HCT116 (cell line): ENCODE data around the gene RPTOR. TPM values are rescaled to one million over a fixed set of nuclear protein-coding genes. Genes with fewer than 3 reads are reported as not detected.

Experiments
- ATAC-seq: fragments of 200-7000 bp; cut with Tn5 transposase; 2 replicates; pipeline ENCODE4 v1.9.1; 2020; ENCODE audit warnings: mild to moderate bottlenecking, moderate library complexity
- BruUV-seq: library from RNA; stranded (reverse); fragments of 400-500 nt; replicated peaks from 2 replicates; lab custom pipeline; 2021; lab: Mats Ljungman, UMichigan
- CTCF ChIA-PET: fragments of 300-600 bp; sonication (Branson Sonifier 250); formaldehyde crosslinking; loops from one replicate; lab custom pipeline; 2021; ENCODE audit warnings: antibody characterized with exemption; lab: Charles Lee
- POLR2A ChIA-PET: fragments of 300-600, 350-600 bp; sonication (Branson Sonifier 250); formaldehyde crosslinking; loops from one replicate; lab custom pipeline; 2021; ENCODE audit warnings: antibody characterized with exemption; lab: Charles Lee
- RAD21 ChIA-PET, 2 experiments: fragments of 300-600 bp; sonication (Branson Sonifier 250); formaldehyde crosslinking; loops; one replicate each; lab custom pipeline; 2023; ENCODE audit warnings: low total read pairs in 2 of 2; ENCODE audit not compliant: uncharacterized antibody in 2 of 2, unreplicated experiment in 2 of 2, low non-redundant PET in 1 of 2; lab: Charles Lee
- DNase-seq: peaks from one replicate; pipeline ENCODE4 v3.0.0-alpha.2; 2010; ENCODE audit warnings: low read depth, low spot score
- H2AFZ ChIP-seq: fragments of 200-600 bp; shearing (Covaris generic), sonication (generic); 2 replicates; pipeline ENCODE4 v1.6.1; 2017; ENCODE audit warnings: low read depth, mixed run types, mixed read lengths, antibody characterized with exemption, low read length; ENCODE audit not compliant: poor library complexity, severe bottlenecking
- H3K27ac ChIP-seq: 2 replicates; pipeline ENCODE4 v1.5.1; 2012; ENCODE audit warnings: low read depth, low read length
- H3K27me3 ChIP-seq: fragments of 200-600 bp; sonication (generic); 2 replicates; pipeline ENCODE4 v1.6.1; 2016; ENCODE audit warnings: mixed run types, low read length, mixed read lengths; ENCODE audit not compliant: insufficient read depth
- H3K36me3 ChIP-seq, 2 experiments: fragments of 200-500 bp in 1 of 2; fragments of 200-600 bp in 1 of 2; sonication (Bioruptor generic) in 1 of 2; sonication (generic) in 1 of 2; 2 replicates each; pipeline versions ENCODE4 v1.5.1 to v1.6.1; 2014 to 2016; ENCODE audit warnings: low read length in 2 of 2, inconsistent platforms in 1 of 2, mixed read lengths in 1 of 2, mixed run types in 1 of 2; ENCODE audit not compliant: insufficient read depth in 2 of 2, control insufficient read depth in 1 of 2
- H3K4me1 ChIP-seq, 2 experiments: fragments of 200-600 bp in 1 of 2; sonication (generic) in 1 of 2; 2 replicates each; pipeline versions ENCODE4 v1.5.1 to v1.6.1; 2012 to 2017; ENCODE audit warnings: low read length in 2 of 2, inconsistent platforms in 1 of 2, mild to moderate bottlenecking in 1 of 2, mixed read lengths in 1 of 2, mixed run types in 1 of 2, moderate library complexity in 1 of 2; ENCODE audit not compliant: insufficient read depth in 2 of 2, control insufficient read depth in 1 of 2
- H3K4me2 ChIP-seq: fragments of 200-600 bp; sonication (generic); 2 replicates; pipeline ENCODE4 v1.6.1; 2017; ENCODE audit warnings: mixed run types, low read length, mixed read lengths
- H3K4me3 ChIP-seq, 2 experiments: fragments of 200-600 bp in 1 of 2; sonication (generic) in 1 of 2; replicated peaks in 1 of 2; 2 replicates each; pipeline ENCODE4 v1.5.1; 2011 to 2016; ENCODE audit warnings: low read length in 2 of 2, control low read depth in 1 of 2, low read depth in 1 of 2, mild to moderate bottlenecking in 1 of 2, mixed read lengths in 1 of 2, mixed run types in 1 of 2
- H3K79me2 ChIP-seq: fragments of 200-600 bp; sonication (generic); 2 replicates; pipeline ENCODE4 v1.6.1; 2017; ENCODE audit warnings: mild to moderate bottlenecking, mixed run types, low read length, moderate library complexity, mixed read lengths; ENCODE audit not compliant: insufficient read depth
- H3K9ac ChIP-seq: fragments of 200-600 bp; sonication (generic); 2 replicates; pipeline ENCODE4 v1.6.1; 2016; ENCODE audit warnings: low read length, mixed read lengths
- H3K9me2 ChIP-seq: fragments of 200-600 bp; sonication (generic), shearing (Covaris generic); 2 replicates; pipeline ENCODE4 v1.6.1; 2017; ENCODE audit warnings: mixed run types, mild to moderate bottlenecking, moderate library complexity; ENCODE audit not compliant: insufficient read depth
- H3K9me3 ChIP-seq, 2 experiments: fragments of 200-500 bp in 1 of 2; fragments of 200-600 bp in 1 of 2; sonication (Bioruptor generic) in 1 of 2; sonication (generic) in 1 of 2; 2 replicates each; pipeline ENCODE4 v1.6.1; 2014 to 2017; ENCODE audit warnings: low read length in 2 of 2, mixed read lengths in 2 of 2, inconsistent platforms in 1 of 2, low read depth in 1 of 2, mild to moderate bottlenecking in 1 of 2, mixed run types in 1 of 2, moderate library complexity in 1 of 2; ENCODE audit not compliant: control insufficient read depth in 1 of 2, insufficient read depth in 1 of 2
- H4K20me1 ChIP-seq: fragments of 200-600 bp; sonication (generic), shearing (Covaris generic); 2 replicates; pipeline ENCODE4 v1.6.1; 2017; ENCODE audit warnings: mixed run types, mild to moderate bottlenecking, moderate library complexity; ENCODE audit not compliant: insufficient read depth
- ATF3 ChIP-seq: IDR thresholded peaks from 2 replicates; pipeline ENCODE4 v1.6.1; 2012
- CBX3 ChIP-seq: IDR thresholded peaks from 2 replicates; pipeline ENCODE4 v1.6.1; 2012; ENCODE audit warnings: low read depth
- CEBPB ChIP-seq: IDR thresholded peaks from 2 replicates; pipeline ENCODE4 v1.6.1; 2012; ENCODE audit warnings: low read depth
- CTCF ChIP-seq, 3 experiments: fragments of 200-600 bp in 1 of 3; sonication (generic) in 1 of 3; IDR thresholded peaks in 2 of 3; conservative IDR thresholded peaks in 1 of 3; 2 replicates each; pipeline ENCODE4 v1.5.1; 2012 to 2017; ENCODE audit warnings: low read depth in 2 of 3, low read length in 2 of 3, antibody characterized with exemption in 1 of 3, borderline replicate concordance in 1 of 3, control low read depth in 1 of 3, mild to moderate bottlenecking in 1 of 3, mixed read lengths in 1 of 3, mixed run types in 1 of 3, moderate library complexity in 1 of 3; ENCODE audit not compliant: insufficient read depth in 1 of 3
- EZH2 ChIP-seq: fragments of 200-600 bp; sonication (generic); IDR thresholded peaks from 2 replicates; pipeline ENCODE4 v1.6.1; 2017; ENCODE audit warnings: antibody characterized with exemption, mixed run types
- EZH2phosphoT487 ChIP-seq: fragments of 200-600 bp; IDR thresholded peaks from 2 replicates; pipeline ENCODE4 v1.6.1; 2018; ENCODE audit warnings: antibody characterized with exemption, borderline replicate concordance
- FOSL1 ChIP-seq: IDR thresholded peaks from 2 replicates; pipeline ENCODE4 v1.6.1; 2012; ENCODE audit warnings: low read depth
- JUND ChIP-seq: IDR thresholded peaks from 2 replicates; pipeline ENCODE4 v1.6.1; 2012
- POLR2A ChIP-seq: IDR thresholded peaks from 2 replicates; pipeline ENCODE4 v1.7.0; 2011; ENCODE audit warnings: borderline replicate concordance; ENCODE audit not compliant: insufficient read depth, insufficient read length; ENCODE audit errors: extremely low read depth
- RAD21 ChIP-seq: IDR thresholded peaks from 2 replicates; pipeline ENCODE4 v1.6.1; 2012; ENCODE audit warnings: low read depth, mild to moderate bottlenecking
- REST ChIP-seq: IDR thresholded peaks from 2 replicates; pipeline ENCODE4 v1.6.1; 2012; ENCODE audit warnings: low read depth
- SIN3A ChIP-seq: IDR thresholded peaks from 2 replicates; pipeline ENCODE4 v1.6.1; 2012; ENCODE audit warnings: low read depth
- SP1 ChIP-seq: IDR thresholded peaks from 2 replicates; pipeline ENCODE4 v1.6.1; 2012; ENCODE audit warnings: low read depth
- YY1 ChIP-seq: IDR thresholded peaks from 2 replicates; pipeline ENCODE4 v1.6.1; 2011; ENCODE audit warnings: low read length, low read depth, moderate library complexity, mild to moderate bottlenecking; ENCODE audit not compliant: insufficient replicate concordance; ENCODE audit errors: extremely low read depth
- ZBTB33 ChIP-seq: IDR thresholded peaks from 2 replicates; pipeline ENCODE4 v1.6.1; 2011; ENCODE audit warnings: mild to moderate bottlenecking, low read length, moderate library complexity; ENCODE audit not compliant: insufficient replicate concordance; ENCODE audit errors: extremely low read depth
- ZNF274 ChIP-seq: fragments of 200-500 bp; sonication (Bioruptor generic); IDR thresholded peaks from 2 replicates; pipeline ENCODE4 v1.6.1; 2014; ENCODE audit warnings: mild to moderate bottlenecking, low read depth, low read length, inconsistent platforms
- intact Hi-C: fragments of 100-400 bp; cut with micrococcal nuclease; formaldehyde crosslinking; loops from 2 replicates; pipeline ENCODE4 v1.10.0; 2022
- total RNA-seq: library from RNA; stranded (reverse); gene quantifications from one replicate; pipeline ENCODE4 v1.2.1, GENCODE V29; 2021; ENCODE audit not compliant: unreplicated experiment

RPTOR gene
- total RNA-seq, 1 experiment from 2014 or later, result 69.5 TPM

- H3K9me3 ChIP-seq, result no peaks in the 10 kb centered on the region
- ChIA-PET CTCF (interaction anchor here (0.8 kb wide), 1 partner anchor 10 kb away, joined by 3 read pairs; no protein-coding TSS in a partner anchor), POLR2A (no interaction called here), RAD21 (no interaction called here)
- peaks cover 8 to 16% of the 10 kb centered on the region in 2 experiments for H3K4me1 ChIP-seq
- H3K4me3 ChIP-seq, result no peak overlapping the region
- DNase-seq (no peak), ATAC-seq (no peak)
- no peak for TF ChIP-seq SIN3A
- no peak for TF ChIP-seq SP1
- no peak for TF ChIP-seq JUND
- no peak for TF ChIP-seq EZH2phosphoT487
- TF ChIP-seq POLR2A, result no peak
- TF ChIP-seq EZH2, result no peak
- TF ChIP-seq YY1, result no peak
- no peak for TF ChIP-seq CEBPB
- TF ChIP-seq ZBTB33, result no peak
- TF ChIP-seq REST, result no peak
- no peak for TF ChIP-seq FOSL1
- TF ChIP-seq ATF3, result no peak
- no peak for TF ChIP-seq CBX3
- no peak for TF ChIP-seq ZNF274
- no peak for TF ChIP-seq RAD21
- no peak for TF ChIP-seq CTCF (IDR thresholded peaks at IDR 0.05 in 2 of 3, conservative IDR thresholded peaks at IDR 0.05 in 1 of 3; ENCODE audit: borderline replicate concordance in 1 of 3, insufficient read depth in 1 of 3, low read depth in 2 of 3, low read length in 2 of 3)
- BruUV-seq, result no TSS peak
- H3K9me2 ChIP-seq, result no peaks in the 10 kb centered on the region
- no peak overlapping the region for H3K27ac ChIP-seq
- no peaks in the 10 kb centered on the region for H4K20me1 ChIP-seq
- intact Hi-C loops, result no loop called here
- no peak overlapping the region for H2AFZ ChIP-seq
- H3K27me3 ChIP-seq, result peaks cover 5% of the 10 kb centered on the region
- H3K4me2 ChIP-seq, result no peak overlapping the region
- peaks cover 24 to 36% of the 10 kb centered on the region in 2 experiments; a peak in 3 of 4 replicates for H3K36me3 ChIP-seq
- no peak overlapping the region for H3K9ac ChIP-seq
- no peaks in the 10 kb centered on the region for H3K79me2 ChIP-seq
These were observed 454.3 kb downstream of the RPTOR start for GRCh38 chr17:80998748-80999535.
